H1 (cell line): ENCODE data around the gene NPTX1. TPM values are rescaled to one million over a fixed set of nuclear protein-coding genes. Genes with fewer than 3 reads are reported as not detected.

ENCODE experiments used
- CTCF ChIA-PET: fragments of 300-600 bp; sonication (Branson Sonifier 250); formaldehyde crosslinking; loops from one replicate; lab custom pipeline; 2021; ENCODE audit not compliant: partially characterized antibody; lab: Charles Lee
- POLR2A ChIA-PET: fragments of 300-600 bp; sonication (Branson Sonifier 250); formaldehyde crosslinking; loops from one replicate; lab custom pipeline; 2021; ENCODE audit warnings: inconsistent platforms; ENCODE audit not compliant: partially characterized antibody; lab: Charles Lee
- DNase-seq, 2 experiments: peaks; one replicate each; pipeline versions ENCODE4 v3.0.0 to v3.0.0-alpha.2; 2010 to 2022; ENCODE audit warnings: low spot score in 2 of 2, low read depth in 1 of 2, mixed read lengths in 1 of 2
- FAIRE-seq: peaks from 2 replicates; lab custom pipeline; 2011; peaks lifted over from hg19 to GRCh38; lab: Jason Lieb, UNC
- H2AFZ ChIP-seq: 2 replicates; pipeline ENCODE4 v1.8.1; 2012; ENCODE audit warnings: low read length, inconsistent platforms
- H2AK5ac ChIP-seq: 2 replicates; pipeline ENCODE4 v1.6.1; 2013; ENCODE audit warnings: low read depth, low read length
- H2BK120ac ChIP-seq: replicated peaks from 2 replicates; pipeline ENCODE3; 2013; ENCODE audit warnings: low read depth, low read length, inconsistent platforms
- H2BK12ac ChIP-seq: 2 replicates; pipeline ENCODE4 v1.6.1; 2013; ENCODE audit warnings: low read depth, low read length
- H2BK15ac ChIP-seq: 2 replicates; pipeline ENCODE4 v1.6.1; 2013; ENCODE audit warnings: low read length
- H2BK20ac ChIP-seq: 2 replicates; pipeline ENCODE4 v1.6.1; 2013; ENCODE audit warnings: low read length
- H2BK5ac ChIP-seq: 2 replicates; pipeline ENCODE4 v1.6.1; 2013; ENCODE audit warnings: low read depth, low read length
- H3K14ac ChIP-seq: 2 replicates; pipeline ENCODE4 v1.6.1; 2013; ENCODE audit warnings: inconsistent platforms; ENCODE audit not compliant: insufficient read length
- H3K18ac ChIP-seq: 2 replicates; pipeline ENCODE4 v1.6.1; 2013; ENCODE audit warnings: low read length; ENCODE audit errors: extremely low read depth
- H3K23ac ChIP-seq: 2 replicates; pipeline ENCODE4 v1.6.1; 2013; ENCODE audit warnings: inconsistent platforms; ENCODE audit not compliant: insufficient read length
- H3K23me2 ChIP-seq: 2 replicates; pipeline ENCODE4 v1.6.1; 2013; ENCODE audit warnings: low read depth, low read length
- H3K27ac ChIP-seq: 2 replicates; pipeline ENCODE4 v1.6.1; 2011; ENCODE audit warnings: low read depth, low read length, inconsistent platforms
- H3K27me3 ChIP-seq, 4 experiments: replicated peaks in 1 of 4; 1 replicate in 1 of 4; 2 replicates in 3 of 4; pipeline versions ENCODE4 v1.6.1 to v1.8.1; 2011 to 2013; ENCODE audit warnings: low read length in 3 of 4, mild to moderate bottlenecking in 3 of 4, inconsistent platforms in 2 of 4, mixed read lengths in 2 of 4, moderate library complexity in 1 of 4; ENCODE audit not compliant: control insufficient read depth in 3 of 4, insufficient read depth in 3 of 4; ENCODE audit errors: extremely low read depth in 1 of 4
- H3K36me3 ChIP-seq, 4 experiments: 2 replicates each; pipeline versions ENCODE4 v1.6.1 to v1.8.1; 2011 to 2013; ENCODE audit warnings: mild to moderate bottlenecking in 4 of 4, low read length in 3 of 4, moderate library complexity in 2 of 4, control low read depth in 1 of 4, inconsistent platforms in 1 of 4; ENCODE audit not compliant: insufficient read depth in 4 of 4, control insufficient read depth in 2 of 4
- H3K4ac ChIP-seq: replicated peaks from 2 replicates; pipeline ENCODE3; 2013; ENCODE audit warnings: low read length, low read depth, mixed read lengths, inconsistent platforms; ENCODE audit not compliant: insufficient read length
- H3K4me1 ChIP-seq, 4 experiments: replicated peaks in 1 of 4; 1 replicate in 1 of 4; 2 replicates in 3 of 4; pipeline versions ENCODE4 v1.6.1 to v1.8.1; 2011 to 2013; ENCODE audit warnings: low read length in 3 of 4, inconsistent platforms in 2 of 4, mixed read lengths in 1 of 4; ENCODE audit not compliant: insufficient read depth in 4 of 4, control insufficient read depth in 3 of 4
- H3K4me2 ChIP-seq, 2 experiments: 2 replicates each; pipeline versions ENCODE4 v1.6.1 to v1.8.1; 2011 to 2013; ENCODE audit warnings: low read depth in 2 of 2, low read length in 2 of 2, control low read depth in 1 of 2, inconsistent platforms in 1 of 2, mild to moderate bottlenecking in 1 of 2; ENCODE audit not compliant: insufficient read depth in 1 of 2
- H3K4me3 ChIP-seq, 4 experiments: fragments of 200-600, 300-600 bp in 1 of 4; sonication (generic), shearing (Covaris generic), sonication (Bioruptor Twin) in 1 of 4; 2 replicates each; pipeline versions ENCODE4 v1.5.1 to v1.8.1; 2011 to 2016; ENCODE audit warnings: low read length in 4 of 4, low read depth in 3 of 4, control low read depth in 2 of 4, inconsistent platforms in 2 of 4, mild to moderate bottlenecking in 2 of 4, mixed read lengths in 1 of 4, moderate library complexity in 1 of 4; ENCODE audit not compliant: insufficient read depth in 2 of 4; ENCODE audit errors: extremely low read depth in 1 of 4
- H3K56ac ChIP-seq: replicated peaks from 2 replicates; pipeline ENCODE3; 2013; ENCODE audit warnings: low read depth, mild to moderate bottlenecking, mixed read lengths, low read length, inconsistent platforms; ENCODE audit not compliant: insufficient read length
- H3K79me1 ChIP-seq: 2 replicates; pipeline ENCODE4 v1.6.1; 2013; ENCODE audit warnings: low read depth, low read length, control low read depth
- H3K79me2 ChIP-seq, 2 experiments: 2 replicates each; pipeline versions ENCODE4 v1.6.1 to v1.8.1; 2012 to 2013; ENCODE audit warnings: low read length in 2 of 2, mild to moderate bottlenecking in 2 of 2, inconsistent platforms in 1 of 2; ENCODE audit not compliant: insufficient read depth in 2 of 2, control insufficient read depth in 1 of 2
- H3K9ac ChIP-seq, 4 experiments: replicated peaks in 1 of 4; 1 replicate in 1 of 4; 2 replicates in 3 of 4; pipeline versions ENCODE4 v1.6.1 to v1.8.1; 2011 to 2013; ENCODE audit warnings: low read depth in 3 of 4, low read length in 3 of 4, control low read depth in 2 of 4, mild to moderate bottlenecking in 2 of 4, moderate library complexity in 2 of 4, inconsistent platforms in 1 of 4; ENCODE audit errors: extremely low read depth in 1 of 4
- H3K9me3 ChIP-seq, 2 experiments: 2 replicates each; pipeline versions ENCODE4 v1.6.1 to v1.8.1; 2012 to 2013; ENCODE audit warnings: mild to moderate bottlenecking in 2 of 2, moderate library complexity in 2 of 2, control low read depth in 1 of 2, inconsistent platforms in 1 of 2, low read depth in 1 of 2, low read length in 1 of 2, mixed read lengths in 1 of 2; ENCODE audit not compliant: insufficient read depth in 2 of 2
- H4K20me1 ChIP-seq, 2 experiments: replicated peaks in 1 of 2; 2 replicates each; pipeline versions ENCODE3 to v1.8.1; 2011 to 2013; ENCODE audit warnings: inconsistent platforms in 2 of 2, low read length in 2 of 2, mild to moderate bottlenecking in 1 of 2; ENCODE audit not compliant: insufficient read depth in 2 of 2, control insufficient read depth in 1 of 2
- H4K5ac ChIP-seq: 2 replicates; pipeline ENCODE4 v1.6.1; 2013; ENCODE audit warnings: low read length, low read depth, mixed read lengths, inconsistent platforms; ENCODE audit not compliant: insufficient read length
- H4K8ac ChIP-seq: 2 replicates; pipeline ENCODE4 v1.8.0; 2013; ENCODE audit warnings: mild to moderate bottlenecking, moderate library complexity, low read length, inconsistent platforms; ENCODE audit not compliant: insufficient read depth; ENCODE audit errors: extremely low read depth
- H4K91ac ChIP-seq: replicated peaks from 2 replicates; pipeline ENCODE3; 2013; ENCODE audit warnings: low read length, mixed read lengths, inconsistent platforms; ENCODE audit not compliant: insufficient read length
- BRCA1 ChIP-seq: IDR thresholded peaks from 2 replicates; pipeline ENCODE4 v1.6.1; 2012; ENCODE audit warnings: low read depth, low read length, improper control_type of control experiment
- CBX5 ChIP-seq: fragments of 300-800, 300-1000 bp; sonication (generic); IDR thresholded peaks from 2 replicates; pipeline ENCODE4 v1.7.1; 2016; ENCODE audit warnings: antibody characterized with exemption, low read length, low read depth
- CEBPB ChIP-seq: IDR thresholded peaks from 2 replicates; pipeline ENCODE4 v1.6.1; 2012; ENCODE audit warnings: low read depth, low read length
- POLR2A ChIP-seq, 2 experiments: IDR thresholded peaks; 1 replicate in 1 of 2; 2 replicates in 1 of 2; pipeline ENCODE4 v1.6.1; 2011; ENCODE audit warnings: low read depth in 2 of 2, low read length in 2 of 2, mild to moderate bottlenecking in 2 of 2; ENCODE audit errors: control extremely low read depth in 1 of 2
- POU5F1 ChIP-seq: IDR thresholded peaks from 2 replicates; pipeline ENCODE4 v1.6.1; 2011; ENCODE audit warnings: low read depth, mild to moderate bottlenecking, low read length, moderate library complexity
- SAP30 ChIP-seq: fragments of 300-600 bp; sonication (generic); IDR thresholded peaks from 2 replicates; pipeline ENCODE4 v1.7.1; 2012; ENCODE audit warnings: low read length, moderate library complexity, mild to moderate bottlenecking, inconsistent platforms; ENCODE audit not compliant: insufficient read depth, insufficient replicate concordance
- SP1 ChIP-seq: IDR thresholded peaks from 2 replicates; pipeline ENCODE4 v1.6.1; 2011; ENCODE audit warnings: low read depth, low read length
- WGBS, 2 experiments: shearing (Covaris generic) in 1 of 2; methylation state at CpG; one replicate each; pipeline versions ENCODE4 v1.1.6 to v1.1.7; 2013 to 2015; ENCODE audit warnings: low lambda C conversion rate in 2 of 2, mixed read lengths in 2 of 2, inconsistent platforms in 1 of 2, low coverage in 1 of 2, missing lambda C conversion rate in 1 of 2; ENCODE audit not compliant: insufficient replicate concordance in 2 of 2, insufficient coverage in 1 of 2, insufficient read length in 1 of 2; ENCODE audit errors: extremely low coverage in 1 of 2, missing lambda C conversion rate in 1 of 2; 5-methylcytosine and 5-hydroxymethylcytosine counted together
- polyA plus RNA-seq, 7 experiments: library from polyadenylated mRNA; depleted of rRNA in 3 of 7; stranded (reverse) in 5 of 7; unstranded in 2 of 7; fragments of >200 nt in 5 of 7; fragments of 200-250 nt in 2 of 7; gene quantifications; 1 replicate in 5 of 7; 2 replicates in 1 of 7; 4 replicates in 1 of 7; pipeline versions ENCODE4 v1.2.1 to v1.2.3, GENCODE V29; 2011 to 2013; ENCODE audit warnings: missing spikeins in 2 of 7, mixed read lengths in 2 of 7
- total RNA-seq: library from RNA; stranded (reverse); fragmentation: NEBNext Ultra II Directional; extraction: Animal tissue kit (Norgen Biotek cat#: 25700); gene quantifications from 2 replicates; pipeline ENCODE4 v1.2.1, GENCODE V29; 2021
- TF ChIP-seq, protein P1 (sequence below): IDR thresholded peaks from 2 replicates; pipeline ENCODE4 v1.6.1; 2012; ENCODE audit warnings: low read length, inconsistent platforms

Gene NPTX1
- total and polyA plus RNA-seq, 2 of the 8 experiments (the other 6 are each of a cell fraction or from before 2014, with no cell fraction given) = 12.0 to 17.9 TPM

DNA sequence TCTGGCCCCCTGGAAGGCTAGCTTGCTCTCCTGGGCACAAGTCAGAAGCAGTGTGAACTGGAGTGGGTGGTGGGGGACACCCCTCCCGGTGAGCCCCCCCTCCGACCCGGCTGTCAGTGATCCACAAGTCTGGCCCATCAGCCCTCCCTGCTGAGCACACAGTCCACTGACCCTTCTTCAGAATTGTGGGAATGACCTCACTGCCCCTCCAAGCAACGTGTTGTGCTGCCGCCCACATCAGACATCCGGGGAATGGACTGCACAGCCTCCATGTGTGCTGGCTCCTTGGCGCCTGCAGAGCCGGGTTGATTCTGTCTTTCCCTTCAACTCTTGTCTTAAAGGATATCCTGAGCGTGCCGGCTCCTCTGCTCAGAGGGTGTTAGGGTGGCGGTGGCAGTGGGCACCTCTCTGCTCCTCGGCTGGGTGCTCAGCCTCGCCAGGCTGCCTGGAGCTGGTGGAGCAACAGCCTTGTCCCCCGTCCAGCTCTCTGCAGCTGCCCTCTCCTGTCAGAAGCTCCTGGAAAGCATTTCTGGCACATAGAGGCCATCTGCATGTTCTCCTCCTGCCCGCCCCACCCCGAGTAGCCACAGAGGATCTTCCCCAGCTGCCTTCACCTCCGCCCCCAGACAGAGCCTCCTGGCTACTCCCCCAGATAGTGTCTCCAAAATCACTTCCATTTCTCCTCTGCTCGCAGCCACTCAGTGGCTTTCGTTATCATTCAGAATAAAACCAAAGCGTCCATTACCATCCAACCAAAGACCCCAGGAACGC is 19.8 kb downstream of the NPTX1 start:
- Histone ChIP-seq H3K23ac (no peak overlapping the region), H4K91ac (no peak overlapping the region), H3K18ac (no peak overlapping the region), H3K79me2 (no peaks in the 10 kb centered on the region), H3K14ac (no peak overlapping the region), H2AFZ (no peak overlapping the region), H4K20me1 (no peaks in the 10 kb centered on the region), H3K23me2 (peaks cover 8% of the 10 kb centered on the region), H2BK15ac (no peak overlapping the region), H3K4me2 (no peak overlapping the region; a peak in 1 of 4 replicates), H3K9me3 (no peaks in the 10 kb centered on the region), H3K4me3 (no peak overlapping the region), H2BK12ac (no peak overlapping the region), H3K4ac (peak overlapping the region; percentile 69), H3K79me1 (no peaks in the 10 kb centered on the region), H4K8ac (no peak overlapping the region), H3K56ac (no peak overlapping the region), H3K9ac (no peak overlapping the region), H2BK20ac (no peak overlapping the region), H3K27ac (no peak overlapping the region)
- no peak for DNase-seq
- WGBS, 2 experiments = 78% methylated on average over 21 of the region's 21 CpGs; no CpG with 5 or more reads in 1 of the 2 experiments
- CTCF ChIA-PET = interaction anchor here (0.7 to 2.2 kb wide), 7 partner anchors 19 to 621 kb away, joined by 3 to 5 read pairs (median 3); no protein-coding TSS in a partner anchor
- no peak for FAIRE-seq
- TF ChIP-seq SAP30 (no peak), POLR2A (IDR thresholded peaks at IDR 0.05; ENCODE audit: control extremely low read depth in 1 of 2, low read depth in 2 of 2, low read length in 2 of 2) (no peak), CBX5 (no peak), CEBPB (no peak), SP1 (no peak), POU5F1 (no peak), BRCA1 (no peak)
- TF ChIP-seq, protein P1, sequence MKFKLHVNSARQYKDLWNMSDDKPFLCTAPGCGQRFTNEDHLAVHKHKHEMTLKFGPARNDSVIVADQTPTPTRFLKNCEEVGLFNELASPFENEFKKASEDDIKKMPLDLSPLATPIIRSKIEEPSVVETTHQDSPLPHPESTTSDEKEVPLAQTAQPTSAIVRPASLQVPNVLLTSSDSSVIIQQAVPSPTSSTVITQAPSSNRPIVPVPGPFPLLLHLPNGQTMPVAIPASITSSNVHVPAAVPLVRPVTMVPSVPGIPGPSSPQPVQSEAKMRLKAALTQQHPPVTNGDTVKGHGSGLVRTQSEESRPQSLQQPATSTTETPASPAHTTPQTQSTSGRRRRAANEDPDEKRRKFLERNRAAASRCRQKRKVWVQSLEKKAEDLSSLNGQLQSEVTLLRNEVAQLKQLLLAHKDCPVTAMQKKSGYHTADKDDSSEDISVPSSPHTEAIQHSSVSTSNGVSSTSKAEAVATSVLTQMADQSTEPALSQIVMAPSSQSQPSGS = no peak
- TF ChIP-seq, all 59 proteins: peak for 0
- Histone ChIP-seq H3K36me3 (no peaks in the 10 kb centered on the region), H2BK5ac (no peak overlapping the region), H2BK120ac (no peak overlapping the region), H2AK5ac (no peak overlapping the region), H4K5ac (no peak overlapping the region), H3K4me1 (peaks cover 0 to 7% (median 3%) of the 10 kb centered on the region in 4 experiments; a peak in 4 of 7 replicates), H3K27me3 (peaks cover 0 to 13% (median 9%) of the 10 kb centered on the region in 4 experiments; a peak in 5 of 7 replicates)
- POLR2A ChIA-PET = interaction anchor here (1.4 to 2.8 kb wide), 3 partner anchors 8 to 25 kb away, joined by 3 to 8 read pairs (median 4); no protein-coding TSS in a partner anchor
